HG02588 (cell line): ENCODE results near the gene MRNIP.
A peak's percentile ranks its signal among the peaks of the same experiment; 100 is the strongest.

Experiments
- ATAC-seq: cut with Tn5 transposase; IDR thresholded peaks from one replicate; pipeline ENCODE4 v1.9.1; 2021; ENCODE audit warnings: mild to moderate bottlenecking, moderate library complexity; ENCODE audit not compliant: unreplicated experiment

The MRNIP gene, protein sequence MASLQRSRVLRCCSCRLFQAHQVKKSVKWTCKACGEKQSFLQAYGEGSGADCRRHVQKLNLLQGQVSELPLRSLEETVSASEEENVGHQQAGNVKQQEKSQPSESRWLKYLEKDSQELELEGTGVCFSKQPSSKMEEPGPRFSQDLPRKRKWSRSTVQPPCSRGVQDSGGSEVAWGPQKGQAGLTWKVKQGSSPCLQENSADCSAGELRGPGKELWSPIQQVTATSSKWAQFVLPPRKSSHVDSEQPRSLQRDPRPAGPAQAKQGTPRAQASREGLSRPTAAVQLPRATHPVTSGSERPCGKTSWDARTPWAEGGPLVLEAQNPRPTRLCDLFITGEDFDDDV

DNA sequence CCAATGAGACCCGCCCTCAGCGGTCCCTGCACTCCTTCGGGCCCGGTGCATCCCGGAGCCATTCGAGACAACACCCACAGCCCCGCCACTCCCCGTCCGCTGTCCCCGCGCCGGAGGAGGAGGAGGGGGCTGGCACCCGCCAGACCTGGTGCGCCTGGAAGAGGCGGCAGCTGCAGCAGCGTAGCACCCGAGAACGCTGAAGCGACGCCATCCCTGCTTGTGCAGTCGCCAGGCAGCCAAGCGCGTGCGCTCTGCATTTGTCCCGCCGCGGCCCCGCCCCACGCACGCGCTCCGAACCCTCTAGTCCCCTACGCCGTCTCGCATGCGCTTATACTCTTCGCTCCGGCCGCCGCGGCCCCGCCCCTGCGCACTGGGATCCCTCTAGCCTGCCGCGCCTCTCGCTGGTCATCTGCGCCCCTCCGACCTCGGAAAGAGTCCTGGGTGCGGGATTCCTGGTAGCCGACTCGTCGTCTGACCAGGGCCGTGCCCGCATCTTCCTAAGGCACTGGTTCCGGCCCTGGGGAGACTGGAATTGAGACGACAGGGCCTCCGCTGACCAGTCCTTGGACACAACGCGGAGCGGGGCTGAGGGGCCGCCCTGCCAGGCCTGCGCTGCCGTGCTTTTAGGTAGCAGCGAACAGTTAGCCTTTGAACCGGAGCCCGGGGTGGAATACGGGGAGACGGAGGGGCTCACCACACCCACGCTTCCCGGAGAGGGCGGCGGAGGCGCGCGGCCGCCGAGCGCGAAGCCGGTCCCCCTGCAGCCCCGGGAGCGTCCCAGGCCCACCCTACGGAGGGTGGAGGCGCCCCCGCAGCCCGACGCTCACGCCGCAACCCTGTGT, at the start of gene MRNIP:
Gene MRNIP (minus strand): TSS at position 232 of the 842 bp plus-strand sequence. CDS start 21 bp downstream, at position 211.
- ATAC-seq, result peak; percentile 95

DNA sequence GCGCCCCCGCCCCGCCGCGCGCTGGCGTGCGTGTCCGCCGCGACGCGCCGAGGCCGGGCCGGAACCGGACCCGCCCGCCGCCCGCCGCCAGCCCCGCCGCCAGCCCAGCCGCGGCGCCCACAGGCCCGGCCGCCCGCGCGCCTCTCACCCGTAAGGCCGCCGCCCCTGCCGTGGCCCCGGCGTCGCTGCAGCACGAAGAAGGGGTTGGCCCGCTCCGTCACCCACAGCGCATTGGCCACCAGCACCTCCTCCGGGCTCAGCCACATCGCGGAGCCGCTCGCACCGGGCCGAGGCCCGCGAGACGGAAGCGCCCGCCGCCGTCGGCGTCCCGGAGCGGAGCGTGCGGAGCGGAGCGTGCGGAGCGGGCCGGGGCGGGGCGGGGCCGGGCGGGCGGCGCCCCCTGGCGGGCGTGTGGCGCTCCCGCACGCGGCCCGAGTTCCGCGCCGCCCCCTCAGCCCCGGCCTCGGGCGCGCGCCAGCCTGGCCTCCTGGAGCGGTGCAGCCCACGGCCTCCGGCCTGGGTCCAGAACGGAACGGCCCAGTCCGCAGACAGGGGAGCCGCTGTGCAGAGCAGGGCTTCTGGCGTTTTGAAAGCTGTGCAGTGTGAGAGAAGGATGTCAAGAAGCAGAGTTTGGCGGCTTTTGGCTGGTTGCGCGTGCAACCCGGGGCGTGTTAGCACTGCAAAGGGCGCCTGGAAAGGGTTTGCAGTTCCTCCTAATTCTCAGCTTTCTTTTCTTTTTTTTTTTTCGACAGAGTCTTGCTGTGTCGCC, 49.1 kb upstream of the MRNIP start, which contains the start of gene TBC1D9B:
Gene TBC1D9B (minus strand): TSS at position 342 of the 769 bp plus-strand sequence. CDS start 76 bp downstream, at position 266.
- ATAC-seq, result peak; percentile 87

DNA sequence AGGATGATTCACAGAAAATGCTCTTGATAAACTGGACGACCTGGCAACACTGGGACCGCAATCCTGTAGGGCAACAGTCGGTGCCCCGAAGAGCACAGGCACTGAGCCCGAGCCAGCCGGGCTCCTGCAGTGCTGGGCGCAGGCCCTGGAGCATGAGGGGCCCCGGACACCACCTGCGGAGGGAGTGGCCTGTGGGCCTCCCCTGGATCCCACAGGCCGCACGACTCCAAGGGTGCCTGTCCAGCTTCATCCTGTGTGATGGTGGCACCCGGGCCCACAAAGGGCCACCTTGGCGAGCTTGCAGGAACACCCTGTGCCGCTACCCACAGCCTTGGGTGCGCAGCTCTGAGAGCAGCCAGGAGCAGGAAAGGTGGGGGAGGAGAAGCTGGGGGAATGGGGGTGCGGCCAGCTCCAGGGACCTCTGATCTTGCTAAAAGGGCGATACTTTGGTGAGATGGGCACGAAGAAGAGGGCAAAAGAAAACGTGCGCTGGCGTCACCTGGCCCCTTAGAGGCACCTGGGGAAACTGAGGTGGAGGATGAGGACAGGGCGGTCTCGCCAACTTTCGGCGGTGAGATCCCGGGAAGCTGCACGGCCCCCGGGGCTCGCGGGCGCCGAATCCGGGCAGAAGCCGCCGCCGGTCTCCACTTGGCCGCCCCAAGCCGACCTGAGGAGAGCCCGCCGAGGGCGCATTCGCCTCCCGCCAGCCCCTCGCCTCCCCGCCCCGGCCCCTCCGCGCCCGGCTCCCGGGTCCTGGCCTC, 48.4 kb upstream of the MRNIP start:
- peak; percentile 35 for ATAC-seq

DNA sequence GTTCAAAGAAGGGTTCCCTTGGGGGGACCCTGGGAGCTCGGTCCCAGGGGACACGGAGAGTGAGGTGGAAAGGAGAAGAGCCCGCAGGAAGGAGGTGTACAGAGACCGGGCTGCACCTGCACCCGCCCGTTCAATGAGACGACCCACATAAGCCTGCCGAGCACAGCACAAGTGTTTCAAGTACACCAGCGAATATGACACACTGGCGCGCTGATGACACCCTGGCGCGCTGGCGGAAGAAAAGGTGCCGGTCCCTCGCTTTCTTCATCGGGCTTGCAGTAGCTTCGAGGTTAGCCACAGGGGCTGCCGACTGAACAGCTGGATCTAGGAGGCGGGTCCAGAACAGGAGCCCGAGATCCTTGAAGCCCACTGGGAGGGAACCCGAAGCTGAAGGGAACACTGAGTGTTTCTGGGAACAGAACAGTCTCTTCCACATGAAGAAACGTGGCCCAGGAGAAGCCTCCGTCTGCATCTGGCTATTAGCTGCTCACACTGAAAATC, 47.7 kb upstream of the MRNIP start:
- no peak for ATAC-seq

DNA sequence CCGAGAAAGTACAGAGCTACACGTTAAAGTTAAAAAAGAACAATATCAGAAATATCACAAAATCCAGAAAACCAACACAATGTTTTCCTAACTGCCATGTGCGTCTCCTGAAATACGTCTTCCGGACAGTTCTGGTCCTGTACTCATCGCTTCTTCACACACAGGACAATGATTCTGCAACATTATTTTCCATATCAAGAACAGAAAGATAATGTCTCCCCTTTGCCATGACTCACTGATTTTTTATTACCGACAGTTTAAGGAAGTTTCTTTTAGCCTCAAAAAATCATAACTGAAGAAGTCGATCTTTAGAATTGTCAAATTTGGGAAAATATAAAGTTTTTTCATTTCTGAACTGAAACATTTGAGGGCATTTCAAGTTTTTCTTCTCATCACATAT, 46.5 kb upstream of the MRNIP start:
- ATAC-seq, result no peak

DNA sequence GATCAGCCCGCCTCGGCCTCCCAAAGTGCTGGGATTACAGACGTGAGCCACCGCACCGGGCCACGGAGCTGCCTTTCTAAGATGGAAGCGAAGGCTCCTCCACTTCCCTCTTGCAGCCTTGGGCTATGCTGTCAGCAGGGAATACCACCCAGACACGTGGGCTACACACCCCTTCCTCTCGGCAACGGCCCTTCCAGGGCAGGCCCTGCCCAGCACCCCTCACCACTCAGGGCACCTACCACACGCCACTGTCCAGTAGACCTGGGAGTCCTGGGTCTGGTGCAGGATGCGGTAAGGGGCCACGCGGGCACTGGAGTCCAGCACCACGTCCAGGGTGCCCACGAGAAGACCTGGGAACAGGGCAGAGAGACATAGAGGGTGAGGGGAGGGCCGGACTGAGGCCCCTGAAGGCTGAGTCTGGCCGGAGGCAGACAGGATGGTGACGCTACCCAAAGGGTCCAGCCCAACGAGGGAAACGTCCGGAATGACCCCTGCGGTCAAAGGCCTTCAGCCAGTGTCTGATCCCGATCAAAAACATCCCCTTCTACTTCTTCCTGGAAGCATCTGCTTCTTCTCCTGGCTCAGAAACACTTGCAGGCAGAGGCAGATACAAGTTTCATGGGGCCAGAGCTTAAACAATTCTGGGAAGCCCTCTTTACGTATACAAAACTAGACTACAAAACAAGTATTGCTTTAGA, 46.0 kb upstream of the MRNIP start:
- ATAC-seq, result no peak

DNA sequence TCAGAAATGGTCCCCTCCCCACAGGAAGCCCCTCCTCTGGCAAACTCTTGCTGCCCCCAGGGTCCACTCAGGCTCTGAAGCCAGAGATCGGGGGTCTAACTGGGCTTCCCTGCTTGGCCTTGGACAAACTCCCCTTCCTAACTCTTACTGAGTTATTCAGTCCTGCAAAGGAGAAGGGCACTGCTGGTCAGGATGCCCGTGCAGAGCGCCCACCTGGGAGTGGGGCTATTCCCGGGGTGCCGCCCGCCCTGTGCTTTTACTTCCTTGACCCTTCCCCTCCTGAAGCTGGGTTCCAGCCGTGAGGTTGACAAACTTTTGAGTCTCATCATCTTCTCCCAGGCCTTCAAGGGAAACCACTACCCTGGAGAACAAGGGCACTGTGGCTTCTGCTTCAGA, 44.1 kb upstream of the MRNIP start:
- no peak for ATAC-seq

DNA sequence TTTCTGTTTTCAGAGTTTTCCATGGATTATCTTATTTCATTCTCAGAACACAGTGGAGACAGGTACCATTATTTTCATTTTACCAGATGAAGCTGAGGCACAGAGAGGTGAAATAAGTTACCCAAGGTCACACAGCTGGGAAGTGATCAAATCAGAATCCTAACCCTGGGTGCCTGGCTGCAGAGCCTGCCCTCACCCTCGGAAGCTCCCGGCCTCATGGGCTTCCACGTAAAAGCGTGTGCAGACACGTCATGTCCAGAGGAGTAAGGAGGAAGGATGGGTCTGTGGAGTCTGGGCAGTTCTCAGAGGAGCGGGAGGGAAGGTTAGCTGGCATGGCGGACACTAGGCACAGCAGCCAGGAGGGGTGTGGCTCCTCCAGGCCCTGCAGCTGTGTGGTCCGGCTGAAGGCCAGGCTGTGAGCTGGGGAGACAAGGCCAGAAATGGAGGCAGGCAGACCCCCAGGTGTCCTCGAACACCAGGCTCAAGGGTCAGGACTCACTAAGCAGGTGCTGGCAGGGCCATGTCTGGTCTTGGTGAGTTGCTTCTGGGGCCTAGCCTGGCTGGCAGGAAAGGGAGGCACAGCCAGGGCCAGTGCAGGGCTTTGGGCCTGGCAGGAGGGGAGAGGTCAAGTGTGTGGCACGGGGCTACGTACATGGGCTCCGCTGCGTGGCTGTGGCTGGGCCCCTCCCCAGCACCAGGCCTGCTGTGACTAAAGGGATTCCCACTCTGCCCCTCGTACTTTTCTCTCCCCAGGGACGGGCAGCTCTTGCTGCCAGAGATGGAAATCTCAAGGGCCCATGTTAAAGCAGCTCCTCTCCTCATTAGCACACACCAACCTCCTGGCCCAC, 43.5 kb upstream of the MRNIP start:
- no peak for ATAC-seq

DNA sequence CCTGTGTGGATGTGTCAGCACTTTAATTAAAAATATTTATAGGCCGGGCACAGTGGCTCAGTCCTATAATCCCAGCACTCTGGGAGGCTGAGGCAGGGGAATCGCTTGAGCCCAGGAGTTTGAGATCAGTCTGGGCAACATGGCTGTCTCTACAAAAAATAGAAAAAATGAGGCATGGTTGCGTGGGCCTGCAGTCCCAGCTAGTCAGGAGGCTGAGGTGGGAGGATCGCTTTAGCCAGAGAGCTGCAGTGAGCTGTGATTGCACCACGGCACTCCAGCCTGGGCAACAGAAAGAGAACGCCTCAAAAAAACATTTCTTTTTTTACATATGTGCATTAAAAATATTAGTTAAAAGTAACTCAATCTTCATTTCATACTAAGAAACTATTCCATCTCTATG, 42.8 kb upstream of the MRNIP start:
- ATAC-seq, result no peak

DNA sequence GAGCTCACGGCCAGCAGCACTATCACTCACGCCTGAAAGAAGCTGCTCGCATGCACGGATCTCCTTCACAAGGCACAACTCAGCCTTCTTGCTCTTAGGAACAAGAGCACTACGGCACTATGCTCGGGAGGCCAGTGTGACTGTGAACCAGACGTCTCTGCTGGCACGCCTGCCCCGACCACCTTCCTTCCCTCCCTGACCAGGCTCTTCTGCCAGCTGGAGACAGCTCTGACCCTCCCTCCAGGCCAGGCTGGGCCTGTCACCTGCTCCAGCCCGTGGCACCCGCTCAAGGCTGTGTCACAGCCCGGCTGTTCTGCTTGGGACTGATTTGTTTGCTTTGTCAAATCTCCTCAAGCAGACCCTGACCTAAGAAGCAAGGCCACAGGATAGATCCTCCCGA, 42.1 kb upstream of the MRNIP start:
- no peak for ATAC-seq

DNA sequence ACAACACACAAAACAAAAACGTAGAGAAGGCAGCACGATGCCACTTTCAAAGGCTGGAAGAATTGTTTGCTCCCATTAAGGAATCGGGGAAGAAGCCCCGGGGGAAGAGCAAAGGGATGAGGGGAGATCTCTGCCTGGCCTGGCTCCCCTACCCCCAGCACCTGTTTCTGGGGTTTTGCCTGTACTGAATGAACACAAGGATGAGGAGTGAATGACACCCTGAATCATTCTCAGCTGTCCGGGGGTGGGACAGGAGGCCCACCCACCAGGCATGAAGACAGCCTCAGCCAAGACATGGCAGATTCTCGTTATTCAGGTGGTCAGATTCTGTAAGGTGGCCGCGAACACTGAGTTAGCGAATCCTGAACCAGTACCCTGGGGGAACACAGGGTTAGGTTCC, 41.6 kb upstream of the MRNIP start:
- ATAC-seq, result no peak

DNA sequence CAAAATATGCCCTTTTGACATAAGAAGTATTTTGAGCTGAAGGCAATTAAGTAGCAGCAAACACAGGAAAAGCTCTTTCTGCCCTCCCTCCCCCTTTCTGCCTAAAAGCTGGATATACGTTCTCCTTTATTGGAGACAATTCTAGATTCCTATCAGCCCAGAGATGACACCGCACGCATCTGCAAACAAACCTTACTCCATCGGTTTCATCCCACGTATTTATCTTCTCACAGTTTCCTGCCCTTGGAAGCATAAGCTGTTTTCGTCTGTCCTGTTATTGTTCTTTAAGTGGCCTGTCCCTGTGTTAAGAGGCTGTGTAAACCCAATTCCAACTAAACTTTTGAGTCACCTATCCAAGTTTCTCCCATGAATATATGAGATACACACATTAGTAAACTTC, 37.2 kb upstream of the MRNIP start:
- ATAC-seq, result no peak

DNA sequence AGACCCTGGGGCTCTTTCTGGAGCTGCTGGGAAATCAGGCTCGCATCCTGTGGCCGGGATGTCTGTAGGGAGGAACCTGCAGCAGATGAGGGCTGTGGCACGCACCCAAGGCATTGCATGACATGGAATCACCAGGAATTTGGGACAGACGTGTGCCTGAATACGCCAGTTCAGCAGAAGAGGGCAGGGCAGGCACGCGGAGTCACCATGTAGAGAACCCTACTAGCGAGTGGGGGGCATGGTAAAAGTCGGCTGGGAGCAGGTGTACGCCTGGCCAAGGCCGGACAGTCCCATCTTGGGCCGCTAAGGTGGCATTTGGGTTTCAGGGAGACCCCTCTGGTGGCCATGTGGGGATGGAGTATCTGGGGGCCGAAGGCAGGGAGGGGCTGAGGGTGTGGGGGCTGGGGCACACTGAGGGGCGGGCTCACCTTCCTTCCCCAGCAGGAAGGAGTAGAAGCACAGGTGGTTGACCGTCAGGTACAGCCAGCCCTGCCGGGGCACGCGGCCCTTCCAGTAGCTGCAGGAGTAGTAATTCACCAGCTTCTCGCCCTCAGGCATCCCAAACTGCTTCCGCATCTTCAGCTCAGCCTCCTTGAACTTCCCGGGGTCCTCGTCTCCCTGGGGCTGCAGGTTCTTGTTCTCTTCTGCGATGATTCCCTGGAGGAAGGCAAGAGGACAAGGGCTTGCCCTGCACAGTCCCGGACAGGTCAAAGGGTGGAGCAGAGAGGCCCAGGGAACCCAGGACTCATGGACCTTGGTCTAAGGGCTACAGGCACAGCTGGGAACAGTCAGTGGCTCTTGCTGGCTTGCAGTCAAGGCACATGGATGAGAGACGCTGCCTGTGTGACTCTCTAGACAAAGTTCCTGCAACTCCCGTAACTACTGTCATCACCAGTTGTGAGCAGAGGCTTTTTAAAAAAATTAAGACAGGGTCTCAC, 35.6 kb upstream of the MRNIP start:
- ATAC-seq, result no peak

DNA sequence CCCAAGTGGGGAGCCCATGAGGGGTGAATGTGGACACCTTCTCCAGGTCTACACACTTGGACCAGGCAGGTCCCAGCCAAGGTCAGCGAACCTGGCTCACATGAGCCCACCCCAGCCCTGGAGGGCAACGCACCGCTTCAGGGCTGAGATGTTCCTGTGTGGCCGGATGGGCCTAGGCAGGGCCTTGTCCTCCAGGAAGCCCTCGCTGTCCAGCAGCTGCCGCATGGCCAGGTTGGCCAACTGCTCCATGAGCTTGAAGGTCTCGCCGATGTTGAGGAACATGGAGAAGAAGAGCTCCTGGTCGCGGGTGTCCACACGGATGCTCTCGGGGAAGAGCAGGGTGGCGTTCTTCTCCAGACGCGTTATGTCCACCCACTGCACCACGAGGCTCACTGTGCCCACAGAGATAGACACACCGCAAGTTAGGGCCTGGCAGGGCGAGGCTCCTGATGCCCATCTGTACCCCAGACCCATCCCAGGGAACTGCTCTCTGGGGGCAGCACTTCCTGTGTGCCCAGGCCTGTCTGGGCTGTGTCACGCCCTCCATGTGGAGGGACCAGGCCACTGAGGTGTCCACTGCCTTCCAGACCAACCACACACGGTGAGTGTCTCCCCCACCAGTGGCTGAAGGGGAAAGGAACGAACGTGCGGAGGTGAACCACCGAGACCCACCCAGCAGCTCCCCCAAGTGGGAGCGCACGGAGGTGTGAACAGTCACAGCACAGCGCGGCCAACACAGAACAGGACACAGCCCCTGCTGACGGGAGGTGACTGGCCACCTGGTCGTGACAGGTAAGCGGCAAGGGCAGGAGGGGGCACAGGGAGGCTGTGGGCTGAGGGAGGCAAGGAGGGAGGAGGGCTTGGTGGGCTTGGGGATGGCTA, 34.7 kb upstream of the MRNIP start:
- ATAC-seq, result no peak

DNA sequence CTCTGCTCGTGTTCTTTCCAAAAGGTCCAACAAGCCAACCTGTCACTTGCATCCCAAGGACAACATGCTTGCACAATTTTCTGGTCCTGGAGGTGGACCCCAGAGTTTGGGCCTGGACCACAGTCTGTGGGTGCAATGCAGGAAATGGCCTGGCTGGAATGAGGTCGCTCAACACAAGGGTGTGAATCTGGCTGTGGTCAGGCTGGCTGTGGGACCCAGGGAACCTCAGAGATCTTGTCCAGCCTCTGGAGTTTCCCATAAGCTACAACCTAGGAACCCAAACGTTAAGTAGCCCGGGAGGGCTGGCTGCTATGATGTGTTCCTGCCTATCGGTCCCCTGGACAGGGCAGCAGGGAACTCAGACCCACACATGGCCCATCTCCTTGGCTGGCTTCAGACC, 33.6 kb upstream of the MRNIP start:
- ATAC-seq, result no peak

DNA sequence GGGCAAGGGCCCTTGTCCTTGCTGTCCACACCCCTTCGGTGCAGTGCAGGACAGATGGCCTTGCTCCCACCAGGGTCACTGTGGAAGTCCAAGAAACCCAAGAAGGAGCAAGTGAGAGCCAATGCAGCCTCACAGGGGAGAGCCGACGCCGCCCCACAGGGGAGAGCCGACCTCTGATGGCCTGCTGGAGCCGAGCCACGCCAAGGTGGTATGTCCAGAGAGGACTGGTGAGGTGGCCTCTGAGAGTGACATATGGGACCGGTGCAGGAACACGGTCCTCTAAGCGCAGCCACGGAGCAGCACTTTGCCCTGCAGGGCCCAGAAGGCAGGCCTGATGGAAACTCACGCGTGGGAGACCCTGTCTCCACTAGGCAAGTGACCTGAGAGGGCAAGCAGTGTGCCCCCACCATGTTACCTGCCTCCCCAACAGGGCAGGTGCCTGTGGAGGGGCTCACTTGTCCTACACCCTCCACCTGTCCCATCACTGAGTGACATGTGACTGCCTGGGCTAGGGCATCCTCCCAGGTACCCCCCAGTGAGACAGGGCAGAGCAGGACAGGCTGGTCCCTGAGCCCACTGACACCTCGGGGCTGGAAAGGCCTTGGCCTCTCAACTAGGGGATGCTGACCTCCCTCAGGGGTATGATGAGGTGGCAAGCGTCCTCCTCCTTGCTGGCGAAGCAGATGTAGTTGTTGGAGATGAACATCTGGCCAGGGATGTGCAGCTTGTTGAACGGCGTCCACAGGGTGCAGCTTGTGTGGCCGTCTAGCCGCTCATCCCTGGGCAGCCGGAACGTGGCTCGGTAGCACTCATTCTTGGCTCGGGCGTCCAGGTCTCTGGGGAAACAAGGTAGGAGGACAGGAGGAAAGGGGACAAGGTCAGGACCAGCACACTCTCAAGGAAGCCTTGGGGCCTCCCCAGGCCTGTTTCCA, 32.4 kb upstream of the MRNIP start:
- no peak for ATAC-seq
